Prostate gland (tissue), 2 donors: ENCODE results near the gene HPN.

Experiments used
- CTCF ChIP-seq, 4 experiments: fragments of 200-600 bp in 2 of 4; fragments of 450-650 bp in 2 of 4; sonication (generic) in 2 of 4; IDR thresholded peaks; 1 replicate in 3 of 4; 2 replicates in 1 of 4; pipeline ENCODE4 v1.5.1; 2016 to 2019; ENCODE audit warnings: antibody characterized with exemption in 4 of 4, mild to moderate bottlenecking in 2 of 4, moderate library complexity in 2 of 4
- POLR2A ChIP-seq: fragments of 450-650 bp; IDR thresholded peaks from one replicate; pipeline ENCODE4 v1.6.1; 2016; ENCODE audit warnings: antibody characterized with exemption, mild to moderate bottlenecking
- POLR2AphosphoS5 ChIP-seq: sonication (generic); formaldehyde crosslinking; IDR thresholded peaks from one replicate; pipeline ENCODE4 v1.6.1; 2017; ENCODE audit warnings: antibody characterized with exemption

- TF ChIP-seq POLR2AphosphoS5, result no peak
- no peak for TF ChIP-seq POLR2A
- TF ChIP-seq CTCF (IDR thresholded peaks at IDR 0.05), result no peak
Measured at GRCh38 chr19:35011091-35011689, 30.3 kb upstream of the HPN start.
